MM.1S (cell line): ENCODE measurements around the gene AGER.

Experiments
- CTCF ChIP-seq: fragments of 300-600 bp; sonication (generic); IDR thresholded peaks from 2 replicates; pipeline ENCODE4 v1.5.1; 2016; ENCODE audit warnings: antibody characterized with exemption, low read length, mixed read lengths
- EZH2 ChIP-seq: fragments of 300-600 bp; sonication (generic); optimal IDR thresholded peaks from 2 replicates; pipeline ENCODE3; 2017; ENCODE audit warnings: low read depth, mild to moderate bottlenecking, antibody characterized with exemption, low read length, mixed read lengths
- EZH2phosphoT487 ChIP-seq: fragments of 300-600 bp; sonication (generic); IDR thresholded peaks from 2 replicates; pipeline ENCODE4 v1.6.1; 2018; ENCODE audit warnings: antibody characterized with exemption, low read length

DNA sequence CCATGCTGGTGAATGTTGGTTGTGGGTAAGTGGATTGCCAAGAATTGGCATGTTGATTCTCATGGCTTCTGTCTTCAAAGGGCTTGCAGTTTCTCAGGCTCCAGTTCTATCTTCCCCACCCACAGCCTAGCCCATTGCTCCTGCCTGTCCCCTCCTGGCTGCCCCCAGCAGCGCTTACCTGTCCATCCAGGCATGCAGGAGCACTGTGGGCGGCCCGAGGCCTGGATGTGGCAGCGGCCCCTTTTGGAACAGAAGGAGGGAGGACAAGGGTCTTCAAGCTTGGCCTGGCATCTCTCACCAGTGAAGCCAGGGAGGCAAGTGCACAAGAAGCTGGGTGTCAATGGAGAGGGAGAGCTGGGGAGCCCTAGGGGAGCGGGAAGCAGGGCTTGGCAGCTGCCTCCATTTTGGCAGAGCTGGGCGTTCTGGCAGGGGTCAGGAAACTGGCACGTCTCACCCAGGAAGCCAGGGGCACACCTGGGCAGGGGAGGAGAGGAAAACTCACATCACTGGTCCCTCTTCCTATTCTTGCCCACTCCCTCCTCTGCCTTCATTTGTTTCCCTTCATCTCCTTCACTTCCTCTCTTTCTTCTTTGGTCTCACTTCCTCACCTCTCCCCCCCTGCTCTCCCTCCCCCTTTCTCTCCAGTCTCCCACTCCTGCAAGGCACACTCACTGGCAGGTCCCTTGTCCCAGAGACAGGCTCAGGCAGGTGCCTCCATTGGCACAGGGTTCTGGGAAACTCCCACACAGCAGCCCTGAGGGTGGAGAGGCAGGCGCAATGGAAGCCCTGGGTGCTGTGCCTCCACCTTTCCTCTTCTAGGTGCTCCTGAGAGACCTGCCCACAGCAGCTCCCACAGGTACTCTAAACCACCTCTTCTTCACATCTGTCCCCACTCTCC, 38.5 kb upstream of the AGER start:
- TF ChIP-seq CTCF (no peak), EZH2 (no peak), EZH2phosphoT487 (no peak)
